DOHH2 (cell line): ENCODE results near the gene NPBWR2.

ENCODE experiments used
- EZH2phosphoT487 ChIP-seq: fragments of 200-600 bp; sonication (generic); IDR thresholded peaks from 2 replicates; pipeline ENCODE4 v1.6.1; 2017; ENCODE audit warnings: borderline replicate concordance, mild to moderate bottlenecking, antibody characterized with exemption, low read length, moderate library complexity, mixed read lengths
- TF ChIP-seq, protein P1 (sequence below): fragments of 200-600 bp; sonication (generic); IDR thresholded peaks from one replicate; pipeline ENCODE4 v1.5.1; 2014; ENCODE audit warnings: antibody characterized with exemption, mild to moderate bottlenecking, low read depth, low read length; ENCODE audit not compliant: poor library complexity, severe bottlenecking

GRCh38 chr20:64065062-64065973, 42.0 kb downstream of the NPBWR2 start:
- TF ChIP-seq EZH2phosphoT487, result no peak
- TF ChIP-seq, protein P1, sequence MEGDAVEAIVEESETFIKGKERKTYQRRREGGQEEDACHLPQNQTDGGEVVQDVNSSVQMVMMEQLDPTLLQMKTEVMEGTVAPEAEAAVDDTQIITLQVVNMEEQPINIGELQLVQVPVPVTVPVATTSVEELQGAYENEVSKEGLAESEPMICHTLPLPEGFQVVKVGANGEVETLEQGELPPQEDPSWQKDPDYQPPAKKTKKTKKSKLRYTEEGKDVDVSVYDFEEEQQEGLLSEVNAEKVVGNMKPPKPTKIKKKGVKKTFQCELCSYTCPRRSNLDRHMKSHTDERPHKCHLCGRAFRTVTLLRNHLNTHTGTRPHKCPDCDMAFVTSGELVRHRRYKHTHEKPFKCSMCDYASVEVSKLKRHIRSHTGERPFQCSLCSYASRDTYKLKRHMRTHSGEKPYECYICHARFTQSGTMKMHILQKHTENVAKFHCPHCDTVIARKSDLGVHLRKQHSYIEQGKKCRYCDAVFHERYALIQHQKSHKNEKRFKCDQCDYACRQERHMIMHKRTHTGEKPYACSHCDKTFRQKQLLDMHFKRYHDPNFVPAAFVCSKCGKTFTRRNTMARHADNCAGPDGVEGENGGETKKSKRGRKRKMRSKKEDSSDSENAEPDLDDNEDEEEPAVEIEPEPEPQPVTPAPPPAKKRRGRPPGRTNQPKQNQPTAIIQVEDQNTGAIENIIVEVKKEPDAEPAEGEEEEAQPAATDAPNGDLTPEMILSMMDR, result no peak
